HCT116 (cell line): Measurements from ENCODE around the gene DIS3L. TPM values are rescaled to one million over a fixed set of nuclear protein-coding genes. Genes with fewer than 3 reads are reported as not detected.

Experiments
- ATAC-seq: fragments of 200-7000 bp; cut with Tn5 transposase; 2 replicates; pipeline ENCODE4 v1.9.1; 2020; ENCODE audit warnings: mild to moderate bottlenecking, moderate library complexity
- BruUV-seq: library from RNA; stranded (reverse); fragments of 400-500 nt; replicated peaks from 2 replicates; lab custom pipeline; 2021; lab: Mats Ljungman, UMichigan
- CTCF ChIA-PET: fragments of 300-600 bp; sonication (Branson Sonifier 250); formaldehyde crosslinking; loops from one replicate; lab custom pipeline; 2021; ENCODE audit warnings: antibody characterized with exemption; lab: Charles Lee
- POLR2A ChIA-PET: fragments of 300-600, 350-600 bp; sonication (Branson Sonifier 250); formaldehyde crosslinking; loops from one replicate; lab custom pipeline; 2021; ENCODE audit warnings: antibody characterized with exemption; lab: Charles Lee
- RAD21 ChIA-PET, 2 experiments: fragments of 300-600 bp; sonication (Branson Sonifier 250); formaldehyde crosslinking; loops; one replicate each; lab custom pipeline; 2023; ENCODE audit warnings: low total read pairs in 2 of 2; ENCODE audit not compliant: uncharacterized antibody in 2 of 2, unreplicated experiment in 2 of 2, low non-redundant PET in 1 of 2; lab: Charles Lee
- DNase-seq: peaks from one replicate; pipeline ENCODE4 v3.0.0-alpha.2; 2010; ENCODE audit warnings: low read depth, low spot score
- H2AFZ ChIP-seq: fragments of 200-600 bp; shearing (Covaris generic), sonication (generic); 2 replicates; pipeline ENCODE4 v1.6.1; 2017; ENCODE audit warnings: low read depth, mixed run types, mixed read lengths, antibody characterized with exemption, low read length; ENCODE audit not compliant: poor library complexity, severe bottlenecking
- H3K27ac ChIP-seq: 2 replicates; pipeline ENCODE4 v1.5.1; 2012; ENCODE audit warnings: low read depth, low read length
- H3K27me3 ChIP-seq: fragments of 200-600 bp; sonication (generic); 2 replicates; pipeline ENCODE4 v1.6.1; 2016; ENCODE audit warnings: mixed run types, low read length, mixed read lengths; ENCODE audit not compliant: insufficient read depth
- H3K36me3 ChIP-seq, 2 experiments: fragments of 200-500 bp in 1 of 2; fragments of 200-600 bp in 1 of 2; sonication (Bioruptor generic) in 1 of 2; sonication (generic) in 1 of 2; 2 replicates each; pipeline versions ENCODE4 v1.5.1 to v1.6.1; 2014 to 2016; ENCODE audit warnings: low read length in 2 of 2, inconsistent platforms in 1 of 2, mixed read lengths in 1 of 2, mixed run types in 1 of 2; ENCODE audit not compliant: insufficient read depth in 2 of 2, control insufficient read depth in 1 of 2
- H3K4me1 ChIP-seq, 2 experiments: fragments of 200-600 bp in 1 of 2; sonication (generic) in 1 of 2; 2 replicates each; pipeline versions ENCODE4 v1.5.1 to v1.6.1; 2012 to 2017; ENCODE audit warnings: low read length in 2 of 2, inconsistent platforms in 1 of 2, mild to moderate bottlenecking in 1 of 2, mixed read lengths in 1 of 2, mixed run types in 1 of 2, moderate library complexity in 1 of 2; ENCODE audit not compliant: insufficient read depth in 2 of 2, control insufficient read depth in 1 of 2
- H3K4me2 ChIP-seq: fragments of 200-600 bp; sonication (generic); 2 replicates; pipeline ENCODE4 v1.6.1; 2017; ENCODE audit warnings: mixed run types, low read length, mixed read lengths
- H3K4me3 ChIP-seq, 2 experiments: fragments of 200-600 bp in 1 of 2; sonication (generic) in 1 of 2; replicated peaks in 1 of 2; 2 replicates each; pipeline ENCODE4 v1.5.1; 2011 to 2016; ENCODE audit warnings: low read length in 2 of 2, control low read depth in 1 of 2, low read depth in 1 of 2, mild to moderate bottlenecking in 1 of 2, mixed read lengths in 1 of 2, mixed run types in 1 of 2
- H3K79me2 ChIP-seq: fragments of 200-600 bp; sonication (generic); 2 replicates; pipeline ENCODE4 v1.6.1; 2017; ENCODE audit warnings: mild to moderate bottlenecking, mixed run types, low read length, moderate library complexity, mixed read lengths; ENCODE audit not compliant: insufficient read depth
- H3K9ac ChIP-seq: fragments of 200-600 bp; sonication (generic); 2 replicates; pipeline ENCODE4 v1.6.1; 2016; ENCODE audit warnings: low read length, mixed read lengths
- H3K9me2 ChIP-seq: fragments of 200-600 bp; sonication (generic), shearing (Covaris generic); 2 replicates; pipeline ENCODE4 v1.6.1; 2017; ENCODE audit warnings: mixed run types, mild to moderate bottlenecking, moderate library complexity; ENCODE audit not compliant: insufficient read depth
- H3K9me3 ChIP-seq, 2 experiments: fragments of 200-500 bp in 1 of 2; fragments of 200-600 bp in 1 of 2; sonication (Bioruptor generic) in 1 of 2; sonication (generic) in 1 of 2; 2 replicates each; pipeline ENCODE4 v1.6.1; 2014 to 2017; ENCODE audit warnings: low read length in 2 of 2, mixed read lengths in 2 of 2, inconsistent platforms in 1 of 2, low read depth in 1 of 2, mild to moderate bottlenecking in 1 of 2, mixed run types in 1 of 2, moderate library complexity in 1 of 2; ENCODE audit not compliant: control insufficient read depth in 1 of 2, insufficient read depth in 1 of 2
- H4K20me1 ChIP-seq: fragments of 200-600 bp; sonication (generic), shearing (Covaris generic); 2 replicates; pipeline ENCODE4 v1.6.1; 2017; ENCODE audit warnings: mixed run types, mild to moderate bottlenecking, moderate library complexity; ENCODE audit not compliant: insufficient read depth
- ATF3 ChIP-seq: IDR thresholded peaks from 2 replicates; pipeline ENCODE4 v1.6.1; 2012
- CBX3 ChIP-seq: IDR thresholded peaks from 2 replicates; pipeline ENCODE4 v1.6.1; 2012; ENCODE audit warnings: low read depth
- EGR1 ChIP-seq: IDR thresholded peaks from 2 replicates; pipeline ENCODE4 v1.6.1; 2012; ENCODE audit warnings: low read depth
- ELF1 ChIP-seq: IDR thresholded peaks from 2 replicates; pipeline ENCODE4 v1.6.1; 2012; ENCODE audit warnings: low read depth, borderline replicate concordance
- EZH2phosphoT487 ChIP-seq: fragments of 200-600 bp; IDR thresholded peaks from 2 replicates; pipeline ENCODE4 v1.6.1; 2018; ENCODE audit warnings: antibody characterized with exemption, borderline replicate concordance
- FOSL1 ChIP-seq: IDR thresholded peaks from 2 replicates; pipeline ENCODE4 v1.6.1; 2012; ENCODE audit warnings: low read depth
- JUND ChIP-seq: IDR thresholded peaks from 2 replicates; pipeline ENCODE4 v1.6.1; 2012
- MAX ChIP-seq: IDR thresholded peaks from 2 replicates; pipeline ENCODE4 v1.6.1; 2012
- POLR2AphosphoS5 ChIP-seq: IDR thresholded peaks from 2 replicates; pipeline ENCODE4 v1.6.1; 2011; ENCODE audit warnings: mild to moderate bottlenecking, low read depth, low read length, moderate library complexity
- RAD21 ChIP-seq: IDR thresholded peaks from 2 replicates; pipeline ENCODE4 v1.6.1; 2012; ENCODE audit warnings: low read depth, mild to moderate bottlenecking
- SP1 ChIP-seq: IDR thresholded peaks from 2 replicates; pipeline ENCODE4 v1.6.1; 2012; ENCODE audit warnings: low read depth
- SRF ChIP-seq: IDR thresholded peaks from 2 replicates; pipeline ENCODE4 v1.6.1; 2012; ENCODE audit warnings: low read depth
- YY1 ChIP-seq: IDR thresholded peaks from 2 replicates; pipeline ENCODE4 v1.6.1; 2011; ENCODE audit warnings: low read length, low read depth, moderate library complexity, mild to moderate bottlenecking; ENCODE audit not compliant: insufficient replicate concordance; ENCODE audit errors: extremely low read depth
- ZNF274 ChIP-seq: fragments of 200-500 bp; sonication (Bioruptor generic); IDR thresholded peaks from 2 replicates; pipeline ENCODE4 v1.6.1; 2014; ENCODE audit warnings: mild to moderate bottlenecking, low read depth, low read length, inconsistent platforms
- intact Hi-C: fragments of 100-400 bp; cut with micrococcal nuclease; formaldehyde crosslinking; loops from 2 replicates; pipeline ENCODE4 v1.10.0; 2022
- total RNA-seq: library from RNA; stranded (reverse); gene quantifications from one replicate; pipeline ENCODE4 v1.2.1, GENCODE V29; 2021; ENCODE audit not compliant: unreplicated experiment

The DIS3L gene
- total RNA-seq, 1 experiment from 2014 or later: 32.2 TPM

GRCh38 chr15:66264859-66265513, 28.4 kb upstream of the DIS3L start:
- CTCF ChIA-PET: no interaction called here
- no peak for DNase-seq
- H3K27ac ChIP-seq: no peak overlapping the region
- no peak overlapping the region for H2AFZ ChIP-seq
- intact Hi-C loops: no loop called here
- H3K36me3 ChIP-seq: no peaks in the 10 kb centered on the region
- POLR2A ChIA-PET: no interaction called here
- no peaks in the 10 kb centered on the region for H3K9me2 ChIP-seq
- RAD21 ChIA-PET: no interaction called here
- H3K79me2 ChIP-seq: no peaks in the 10 kb centered on the region
- ATAC-seq: no peak
- no TSS peak for BruUV-seq
- peaks cover 10 to 13% of the 10 kb centered on the region in 2 experiments; a peak in 3 of 4 replicates for H3K4me1 ChIP-seq
- H3K4me3 ChIP-seq: no peak overlapping the region
- H4K20me1 ChIP-seq: no peaks in the 10 kb centered on the region
- H3K4me2 ChIP-seq: no peak overlapping the region
- no peaks in the 10 kb centered on the region for H3K27me3 ChIP-seq
- TF ChIP-seq SP1 (no peak), FOSL1 (no peak), CBX3 (no peak), SRF (no peak), ATF3 (no peak), YY1 (no peak), EGR1 (no peak), ELF1 (no peak), MAX (no peak), POLR2AphosphoS5 (no peak), EZH2phosphoT487 (no peak), JUND (no peak), RAD21 (no peak), ZNF274 (no peak)
- no peaks in the 10 kb centered on the region for H3K9me3 ChIP-seq
- H3K9ac ChIP-seq: no peak overlapping the region
